ENCODE measurements around the gene PLCXD1. TPM values are rescaled to one million over a fixed set of nuclear protein-coding genes. Genes with fewer than 3 reads are reported as not detected.

PLCXD1 gene
- total and polyA plus RNA-seq, 9 donors: 2.6 to 19.4 (median 11.8) TPM

DNA sequence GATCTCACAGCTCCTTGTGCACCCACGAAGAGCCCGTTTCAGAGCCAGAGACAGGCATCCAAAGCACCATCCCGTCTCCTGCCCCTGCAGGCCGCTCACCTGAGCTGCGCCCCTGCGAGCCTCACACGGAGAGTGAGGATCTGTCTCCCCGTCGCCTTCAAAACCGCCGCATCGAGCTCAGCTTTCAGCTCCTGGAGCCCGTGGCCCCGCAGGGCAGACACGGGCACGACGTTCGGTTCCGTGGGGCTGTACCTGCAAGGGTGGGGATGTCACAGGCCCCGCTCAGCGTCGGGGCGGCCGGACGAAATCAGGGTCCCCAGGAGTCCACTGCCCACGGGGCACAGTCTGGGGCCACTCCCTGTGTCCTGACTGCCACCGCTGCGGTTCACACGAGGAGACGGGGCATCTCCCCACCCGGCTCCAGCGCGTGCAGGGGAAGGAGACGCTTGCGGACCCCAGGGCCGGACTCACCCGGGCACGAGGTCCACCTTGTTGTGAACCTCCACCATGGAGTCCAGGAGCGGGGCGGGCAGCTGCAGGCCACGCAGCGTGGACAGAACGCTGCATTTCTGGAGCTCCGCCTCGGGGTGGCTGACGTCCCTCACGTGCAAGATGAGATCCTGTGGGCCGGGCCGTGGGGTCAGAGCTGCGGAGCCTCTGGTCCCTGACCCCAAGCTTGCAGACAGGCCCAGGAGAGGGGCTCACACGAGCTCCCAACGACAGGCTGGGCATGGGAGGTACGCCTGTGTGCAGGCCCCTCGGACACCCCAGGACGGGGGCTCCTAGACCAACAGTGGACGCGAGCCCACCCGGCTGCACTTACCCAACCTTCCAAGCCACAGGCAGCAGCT, 26.3 kb downstream of the PLCXD1 start:
- Histone ChIP-seq H3K36me3 (peaks cover 4% of the 10 kb centered on the region), H3K4me1 (ENCODE audit: insufficient read depth) (no peaks in the 10 kb centered on the region), H3K27me3 (no peaks in the 10 kb centered on the region), H3K9me3 (no peaks in the 10 kb centered on the region), H3K27ac (no peak overlapping the region), H3K4me3 (no peak overlapping the region)
- 94 to 95% (median 95%) methylated on average over 58 of the region's 58 CpGs for WGBS, 3 donors
- TF ChIP-seq EP300 (IDR thresholded peaks at IDR 0.05) (no peak), POLR2A (IDR thresholded peaks at IDR 0.05) (no peak)
- TF ChIP-seq, protein P1, sequence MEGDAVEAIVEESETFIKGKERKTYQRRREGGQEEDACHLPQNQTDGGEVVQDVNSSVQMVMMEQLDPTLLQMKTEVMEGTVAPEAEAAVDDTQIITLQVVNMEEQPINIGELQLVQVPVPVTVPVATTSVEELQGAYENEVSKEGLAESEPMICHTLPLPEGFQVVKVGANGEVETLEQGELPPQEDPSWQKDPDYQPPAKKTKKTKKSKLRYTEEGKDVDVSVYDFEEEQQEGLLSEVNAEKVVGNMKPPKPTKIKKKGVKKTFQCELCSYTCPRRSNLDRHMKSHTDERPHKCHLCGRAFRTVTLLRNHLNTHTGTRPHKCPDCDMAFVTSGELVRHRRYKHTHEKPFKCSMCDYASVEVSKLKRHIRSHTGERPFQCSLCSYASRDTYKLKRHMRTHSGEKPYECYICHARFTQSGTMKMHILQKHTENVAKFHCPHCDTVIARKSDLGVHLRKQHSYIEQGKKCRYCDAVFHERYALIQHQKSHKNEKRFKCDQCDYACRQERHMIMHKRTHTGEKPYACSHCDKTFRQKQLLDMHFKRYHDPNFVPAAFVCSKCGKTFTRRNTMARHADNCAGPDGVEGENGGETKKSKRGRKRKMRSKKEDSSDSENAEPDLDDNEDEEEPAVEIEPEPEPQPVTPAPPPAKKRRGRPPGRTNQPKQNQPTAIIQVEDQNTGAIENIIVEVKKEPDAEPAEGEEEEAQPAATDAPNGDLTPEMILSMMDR (IDR thresholded peaks at IDR 0.05): no peak
- DNase-seq: peak in 2 of 5 donors; percentile 27 to 38
- intact Hi-C loops (cut with DNase I): no loop called here

- intact Hi-C loops (cut with DNase I): no loop called here
- DNase-seq: peak in 2 of 5 donors; percentile 22 to 34
- Histone ChIP-seq H3K4me3 (no peak overlapping the region), H3K36me3 (peaks cover 4% of the 10 kb centered on the region), H3K4me1 (ENCODE audit: insufficient read depth) (no peaks in the 10 kb centered on the region), H3K27me3 (no peaks in the 10 kb centered on the region), H3K27ac (no peak overlapping the region), H3K9me3 (no peaks in the 10 kb centered on the region)
- no peak for TF ChIP-seq EP300 (IDR thresholded peaks at IDR 0.05)
- no peak for TF ChIP-seq POLR2A (IDR thresholded peaks at IDR 0.05)
- TF ChIP-seq, protein P1 (IDR thresholded peaks at IDR 0.05): no peak
- 94 to 95% (median 94%) methylated on average over 30 of the region's 30 CpGs for WGBS, 3 donors
Measured at GRCh38 chrX:308821-309520, 27.8 kb downstream of the PLCXD1 start.

DNA sequence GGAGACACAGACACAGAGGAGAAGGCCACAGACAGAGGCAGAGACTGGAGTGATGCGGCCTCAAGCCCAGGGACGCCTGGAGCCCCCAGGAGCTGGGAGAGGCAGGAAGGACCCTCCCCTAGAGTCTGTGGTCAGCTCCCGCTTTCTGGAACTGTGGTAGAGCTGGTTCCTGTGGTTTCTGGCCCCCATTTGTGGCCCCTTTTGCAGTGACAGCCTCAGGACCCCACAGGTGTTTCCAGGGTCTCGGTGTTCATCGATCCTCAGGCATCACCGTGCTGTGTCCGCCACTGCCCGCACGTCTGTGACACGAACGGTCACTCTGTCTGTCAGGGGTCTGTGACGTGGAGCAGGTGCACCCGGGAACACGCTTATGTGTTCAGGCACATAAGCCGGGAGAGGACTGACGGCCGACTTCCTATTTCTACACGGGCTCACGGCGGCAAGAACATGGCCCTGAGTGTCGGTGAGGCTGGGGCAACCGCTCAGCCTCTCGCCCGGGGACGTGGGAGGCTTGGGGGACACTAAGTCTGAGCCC, 29.5 kb downstream of the PLCXD1 start:
- intact Hi-C loops (cut with DNase I): no loop called here
- peaks cover 2% of the 10 kb centered on the region for H3K36me3 ChIP-seq
- TF ChIP-seq POLR2A (IDR thresholded peaks at IDR 0.05) (no peak), EP300 (IDR thresholded peaks at IDR 0.05) (no peak)
- TF ChIP-seq, protein P1 (IDR thresholded peaks at IDR 0.05): no peak
- no peaks in the 10 kb centered on the region for H3K27me3 ChIP-seq
- 93 to 94% (median 94%) methylated on average over 25 of the region's 25 CpGs for WGBS, 3 donors
- no peaks in the 10 kb centered on the region for H3K4me1 ChIP-seq (ENCODE audit: insufficient read depth)
- H3K27ac ChIP-seq: no peak overlapping the region
- peak in 1 of 5 donors; percentile 17 for DNase-seq
- no peaks in the 10 kb centered on the region for H3K9me3 ChIP-seq
- no peak overlapping the region for H3K4me3 ChIP-seq

Measured in ovary (tissue), 9 donors.